NCI-H2171 (cell line): ENCODE results near the gene FH.

Experiments used
- DNase-seq: peaks from one replicate; lab custom pipeline; 2025; lab: John Stamatoyannopoulos, UW

The FH gene

GRCh38 chr1:241457421-241457820 lies 62.1 kb downstream of the FH start:
- DNase-seq = no peak

GRCh38 chr1:241456743-241457142 lies 62.8 kb downstream of the FH start:
- no peak for DNase-seq

- no peak for DNase-seq
Observed at GRCh38 chr1:241453732-241454131, 65.8 kb downstream of the FH start.

GRCh38 chr1:241451956-241452355 lies 67.6 kb downstream of the FH start:
- DNase-seq = no peak
